ENCODE data around the gene EPHA2.
"Not testable (repeated sequence)": the region's sequence is repeated elsewhere in the genome, so short reads cannot be mapped to it uniquely, and the experiment has no call there.

EPHA2 gene

GRCh38 chr1:16167331-16168143 lies 11.7 kb upstream of the EPHA2 start:
- DNase-seq (ENCODE audit: low read depth), result peak; percentile 18

- no peak for DNase-seq (ENCODE audit: low read depth)
These were observed 10.2 kb upstream of the EPHA2 start for GRCh38 chr1:16166117-16166516.

- DNase-seq (ENCODE audit: low read depth), result no peak
These were observed 9.7 kb upstream of the EPHA2 start for GRCh38 chr1:16165548-16165947.

- no peak for DNase-seq (ENCODE audit: low read depth)
These were observed 9.2 kb upstream of the EPHA2 start for GRCh38 chr1:16165073-16165364.

- DNase-seq (ENCODE audit: low read depth), result no peak
These were observed 8.6 kb upstream of the EPHA2 start for GRCh38 chr1:16164213-16165072.

GRCh38 chr1:16163608-16164212 lies 7.8 kb upstream of the EPHA2 start:
- not testable (repeated sequence) for DNase-seq (ENCODE audit: low read depth)

- peak; percentile 23 for DNase-seq (ENCODE audit: low read depth)
These were observed 6.4 kb upstream of the EPHA2 start for GRCh38 chr1:16162163-16162822.

GRCh38 chr1:16161717-16162116 lies 5.8 kb upstream of the EPHA2 start:
- no peak for DNase-seq (ENCODE audit: low read depth)

- DNase-seq (ENCODE audit: low read depth), result no peak
These were observed 3.3 kb upstream of the EPHA2 start for GRCh38 chr1:16158993-16159831.

GRCh38 chr1:16158025-16158424 lies 2.2 kb upstream of the EPHA2 start:
- DNase-seq (ENCODE audit: low read depth), result no peak

GRCh38 chr1:16156848-16157495 lies 1.1 kb upstream of the EPHA2 start:
- no peak for DNase-seq (ENCODE audit: low read depth)

GRCh38 chr1:16153999-16154673 lies 1.7 kb downstream of the EPHA2 start:
- DNase-seq (ENCODE audit: low read depth), result no peak

GRCh38 chr1:16153096-16153998 lies 2.5 kb downstream of the EPHA2 start:
- no peak for DNase-seq (ENCODE audit: low read depth)

GRCh38 chr1:16152481-16153087 lies 3.3 kb downstream of the EPHA2 start:
- no peak for DNase-seq (ENCODE audit: low read depth)

- no peak for DNase-seq (ENCODE audit: low read depth)
These were observed 3.9 kb downstream of the EPHA2 start for GRCh38 chr1:16151995-16152384.

- DNase-seq (ENCODE audit: low read depth), result no peak
These were observed 4.5 kb downstream of the EPHA2 start for GRCh38 chr1:16151196-16151994.

- DNase-seq (ENCODE audit: low read depth), result no peak
These were observed 5.4 kb downstream of the EPHA2 start for GRCh38 chr1:16150508-16150907.

Measured in stimulated activated CD8-positive, alpha-beta memory T cell treated with anti-CD3 and anti-CD28 coated beads, Interleukin-7, amount 100 ng/mL, for 24 hours (primary cell).